Activated T-cell treated with anti-CD3 and anti-CD28 coated beads for 4 hours (primary cell): ENCODE measurements around the gene TIE1.
"Not testable (repeated sequence)": the region's sequence is repeated elsewhere in the genome, so short reads cannot be mapped to it uniquely, and the experiment has no call there.

Experiments used
- DNase-seq: peaks from one replicate; pipeline ENCODE4 v3.0.0-alpha.2; 2020

TIE1 gene

GRCh38 chr1:43365678-43366077, 64.9 kb downstream of the TIE1 start:
- DNase-seq, result no peak

- DNase-seq, result no peak
Measured at GRCh38 chr1:43366179-43366578, 65.4 kb downstream of the TIE1 start.

GRCh38 chr1:43366601-43367025, 65.8 kb downstream of the TIE1 start:
- DNase-seq, result no peak

GRCh38 chr1:43367026-43367903, 66.5 kb downstream of the TIE1 start:
- DNase-seq, result peak; percentile 32

GRCh38 chr1:43367904-43368645, 67.3 kb downstream of the TIE1 start, which contains the start of gene ELOVL1:
Gene ELOVL1 (minus strand): TSS chr1:43368011. CDS start chr1:43365609, 2,402 bp downstream.
- DNase-seq, result peak; percentile 63

GRCh38 chr1:43368646-43369020, 67.9 kb downstream of the TIE1 start:
- no peak for DNase-seq

GRCh38 chr1:43369779-43370178, 69.0 kb downstream of the TIE1 start:
- not testable (repeated sequence) for DNase-seq

GRCh38 chr1:43370564-43370963, 69.8 kb downstream of the TIE1 start:
- DNase-seq, result no peak

- no peak for DNase-seq
Measured at GRCh38 chr1:43372172-43372571, 71.4 kb downstream of the TIE1 start.
